Sigmoid colon (tissue), 7 donors: Measurements from ENCODE around the gene FUT8. TPM values are rescaled to one million over a fixed set of nuclear protein-coding genes. Genes with fewer than 3 reads are reported as not detected.

Experiments used
- DNase-seq: peaks from one replicate; pipeline ENCODE4 v3.0.0-alpha.2; 2019
- H3K27ac ChIP-seq, 4 donors: fragments of 200-600 bp; sonication (generic); one replicate each; pipeline ENCODE4 v1.5.1; 2016 to 2019; ENCODE audit warnings: mild to moderate bottlenecking in 1 of 4
- H3K27me3 ChIP-seq, 3 donors: fragments of 200-600 bp; sonication (generic); one replicate each; pipeline ENCODE4 v1.5.1; 2019; ENCODE audit warnings: mild to moderate bottlenecking in 1 of 3
- H3K36me3 ChIP-seq, 4 donors: fragments of 200-600 bp; sonication (generic); one replicate each; pipeline ENCODE4 v1.5.1; 2016 to 2019
- H3K4me1 ChIP-seq, 4 donors: fragments of 200-600 bp; sonication (generic); one replicate each; pipeline ENCODE4 v1.5.1; 2017 to 2019
- H3K4me3 ChIP-seq, 4 donors: fragments of 200-600 bp; sonication (generic); one replicate each; pipeline ENCODE4 v1.5.1; 2017 to 2019; ENCODE audit warnings: mild to moderate bottlenecking in 2 of 4, moderate library complexity in 1 of 4
- H3K9me3 ChIP-seq, 4 donors: fragments of 200-600 bp in 3 of 4; sonication (generic) in 3 of 4; one replicate each; pipeline versions ENCODE4 v1.5.1 to v1.6.1; 2013 to 2019
- CTCF ChIP-seq, 4 experiments: fragments of 450-650 bp in 3 of 4; fragments of 200-600 bp in 1 of 4; IDR thresholded peaks; one replicate each; pipeline ENCODE4 v1.5.1; 2016 to 2019; ENCODE audit warnings: antibody characterized with exemption in 4 of 4, mild to moderate bottlenecking in 3 of 4, moderate library complexity in 2 of 4
- EP300 ChIP-seq, 4 donors: sonication (generic); formaldehyde crosslinking; IDR thresholded peaks; one replicate each; pipeline ENCODE4 v1.6.1; 2017; ENCODE audit warnings: antibody characterized with exemption in 4 of 4
- POLR2A ChIP-seq, 2 donors: fragments of 450-650 bp; IDR thresholded peaks; one replicate each; pipeline ENCODE4 v1.6.1; 2016; ENCODE audit warnings: antibody characterized with exemption in 2 of 2, mild to moderate bottlenecking in 2 of 2, moderate library complexity in 2 of 2
- POLR2AphosphoS5 ChIP-seq, 4 donors: sonication (generic); formaldehyde crosslinking; IDR thresholded peaks; one replicate each; pipeline ENCODE4 v1.6.1; 2017; ENCODE audit warnings: antibody characterized with exemption in 4 of 4
- WGBS, 2 donors: extraction: QIAGEN DNeasy Blood & Tissue Kit; methylation state at CpG; one replicate each; pipeline ENCODE4 v1.1.7; 2013; 5-methylcytosine and 5-hydroxymethylcytosine counted together
- intact Hi-C: fragments of 100-400 bp; cut with DNase I; formaldehyde crosslinking; loops from one replicate; pipeline ENCODE4 v1.15.1; 2023
- polyA plus RNA-seq, 3 donors: library from polyadenylated mRNA; stranded (reverse); fragments of 200-250 nt; gene quantifications; one replicate each; pipeline ENCODE4 v1.2.3, GENCODE V29; 2013
- total RNA-seq, 4 donors: library from RNA; depleted of rRNA; stranded (reverse); fragments of >200 nt; gene quantifications; one replicate each; pipeline ENCODE4 v1.1.0, GENCODE V29; 2016
- donor health status: healthy with polysubstance abuse.
- donor health status: Bipolar disorder and iron deficiency.
- donor health status: healthy.

FUT8 gene
- total and polyA plus RNA-seq, 7 donors = 2.5 to 53.9 (median 22.0) TPM

- Histone ChIP-seq H3K4me1 (peaks cover 0 to 43% (median 15%) of the 10 kb centered on the region in 4 donors), H3K27me3 (no peaks in the 10 kb centered on the region), H3K4me3 (no peak overlapping the region), H3K9me3 (no peaks in the 10 kb centered on the region), H3K27ac (peak overlapping the region in 3 of 4 donors; percentile 3 to 33 (median 25)), H3K36me3 (no peaks in the 10 kb centered on the region)
- TF ChIP-seq CTCF (IDR thresholded peaks at IDR 0.05) (no peak), EP300 (IDR thresholded peaks at IDR 0.05) (no peak), POLR2AphosphoS5 (IDR thresholded peaks at IDR 0.05) (no peak), POLR2A (IDR thresholded peaks at IDR 0.05) (no peak)
- intact Hi-C loops = no loop called here
- DNase-seq = no peak
- WGBS, 2 donors = 82% methylated on average over 2 of the region's 2 CpGs
Observed at GRCh38 chr14:65433646-65434045, 21.1 kb downstream of the FUT8 start.

GRCh38 chr14:65434216-65434850, 21.8 kb downstream of the FUT8 start:
- H3K27ac ChIP-seq = peak overlapping the region in 3 of 4 donors; percentile 3 to 33 (median 25)
- no peak for DNase-seq
- H3K4me1 ChIP-seq = peaks cover 0 to 50% (median 21%) of the 10 kb centered on the region in 4 donors
- no peak overlapping the region for H3K4me3 ChIP-seq
- H3K36me3 ChIP-seq = no peaks in the 10 kb centered on the region
- WGBS, 2 donors = 40 to 72% methylated on average over 3 of the region's 3 CpGs
- intact Hi-C loops = no loop called here
- H3K9me3 ChIP-seq = no peaks in the 10 kb centered on the region
- H3K27me3 ChIP-seq = no peaks in the 10 kb centered on the region
- no peak for TF ChIP-seq CTCF (IDR thresholded peaks at IDR 0.05)
- no peak for TF ChIP-seq EP300 (IDR thresholded peaks at IDR 0.05)
- TF ChIP-seq POLR2A (IDR thresholded peaks at IDR 0.05) = no peak
- no peak for TF ChIP-seq POLR2AphosphoS5 (IDR thresholded peaks at IDR 0.05)

GRCh38 chr14:65438266-65438933, 25.9 kb downstream of the FUT8 start:
- WGBS, 2 donors = 43 to 85% methylated on average over 1 of the region's 1 CpG
- Histone ChIP-seq H3K9me3 (no peaks in the 10 kb centered on the region), H3K36me3 (no peaks in the 10 kb centered on the region), H3K27ac (no peak overlapping the region), H3K27me3 (no peaks in the 10 kb centered on the region), H3K4me1 (peaks cover 0 to 38% (median 18%) of the 10 kb centered on the region in 4 donors), H3K4me3 (no peak overlapping the region)
- intact Hi-C loops = no loop called here
- no peak for TF ChIP-seq CTCF (IDR thresholded peaks at IDR 0.05)
- no peak for TF ChIP-seq POLR2A (IDR thresholded peaks at IDR 0.05)
- no peak for TF ChIP-seq EP300 (IDR thresholded peaks at IDR 0.05)
- no peak for TF ChIP-seq POLR2AphosphoS5 (IDR thresholded peaks at IDR 0.05)
- DNase-seq = no peak

- H3K36me3 ChIP-seq = no peaks in the 10 kb centered on the region
- intact Hi-C loops = no loop called here
- no peaks in the 10 kb centered on the region for H3K27me3 ChIP-seq
- DNase-seq = no peak
- H3K4me3 ChIP-seq = no peak overlapping the region
- no peak overlapping the region for H3K27ac ChIP-seq
- H3K9me3 ChIP-seq = no peaks in the 10 kb centered on the region
- H3K4me1 ChIP-seq = peaks cover 0 to 35% (median 15%) of the 10 kb centered on the region in 4 donors
- TF ChIP-seq CTCF (IDR thresholded peaks at IDR 0.05) = no peak
- TF ChIP-seq EP300 (IDR thresholded peaks at IDR 0.05) = no peak
- no peak for TF ChIP-seq POLR2AphosphoS5 (IDR thresholded peaks at IDR 0.05)
- TF ChIP-seq POLR2A (IDR thresholded peaks at IDR 0.05) = no peak
Observed at GRCh38 chr14:65439117-65439516, 26.6 kb downstream of the FUT8 start.
